ENCODE data around the gene CRYBG3.

The CRYBG3 gene

DNA sequence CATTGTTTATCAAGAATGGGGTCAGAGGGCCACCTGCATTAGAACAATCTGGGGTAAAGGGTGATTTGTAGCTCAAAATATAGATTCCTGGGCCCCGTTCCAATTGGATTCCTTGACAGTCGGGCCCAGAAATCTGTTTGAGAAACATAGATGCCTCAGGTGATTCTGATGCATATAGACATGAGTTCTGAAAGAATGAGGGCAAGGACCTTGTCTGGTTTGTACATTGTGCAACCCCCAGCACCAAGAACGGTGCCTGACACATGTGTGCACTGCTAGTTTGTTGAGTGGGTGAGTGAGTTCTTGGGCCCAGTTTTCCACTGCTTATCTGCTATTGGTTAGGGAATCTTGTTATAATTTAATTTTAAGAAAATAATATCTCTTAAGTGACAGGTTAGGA is 16.6 kb downstream of the CRYBG3 start:
- DNase-seq (ENCODE audit: low spot score): no peak

DNA sequence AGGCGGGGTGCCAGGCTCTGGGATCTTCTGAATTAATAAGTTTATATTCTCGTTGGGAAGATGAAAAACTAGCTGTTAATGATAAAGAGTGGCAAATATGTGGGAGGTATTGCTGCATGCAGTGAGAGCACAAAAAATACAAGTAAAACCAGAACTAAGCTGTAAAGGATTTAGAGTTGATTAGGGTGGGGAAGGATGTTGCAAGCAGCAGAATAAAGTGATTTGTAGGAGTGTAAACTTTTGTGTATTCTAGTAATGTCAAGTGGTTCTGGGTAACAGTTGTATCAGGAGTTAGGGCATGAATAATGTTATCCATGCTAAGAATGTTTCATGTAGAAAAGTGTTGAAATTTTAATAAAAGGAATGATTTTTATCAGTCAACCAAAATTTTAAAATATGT is 18.1 kb downstream of the CRYBG3 start:
- no peak for DNase-seq (ENCODE audit: low spot score)

GRCh38 chr3:97841304-97841703 is 19.5 kb downstream of the CRYBG3 start:
- DNase-seq (ENCODE audit: low spot score): no peak

DNA sequence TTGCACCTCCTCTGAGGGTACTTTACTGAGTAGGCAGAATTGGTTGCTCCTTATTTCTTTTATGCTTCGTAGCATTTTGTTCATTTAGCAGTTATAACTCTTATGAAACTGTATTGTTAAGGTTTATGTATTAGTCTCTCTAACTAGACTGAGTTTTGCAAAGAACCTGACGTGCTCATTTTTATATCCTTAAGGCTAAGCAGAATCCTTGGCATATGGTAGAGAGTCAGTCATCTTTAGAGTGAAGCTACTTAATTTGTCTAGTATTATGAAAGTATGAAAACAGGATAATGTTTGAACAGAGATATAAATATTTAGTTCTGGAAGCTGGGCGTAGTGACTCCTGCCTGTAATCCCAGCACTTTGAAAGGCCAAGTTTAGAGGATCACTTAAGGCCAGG is 20.1 kb downstream of the CRYBG3 start:
- DNase-seq (ENCODE audit: low spot score): no peak

DNA sequence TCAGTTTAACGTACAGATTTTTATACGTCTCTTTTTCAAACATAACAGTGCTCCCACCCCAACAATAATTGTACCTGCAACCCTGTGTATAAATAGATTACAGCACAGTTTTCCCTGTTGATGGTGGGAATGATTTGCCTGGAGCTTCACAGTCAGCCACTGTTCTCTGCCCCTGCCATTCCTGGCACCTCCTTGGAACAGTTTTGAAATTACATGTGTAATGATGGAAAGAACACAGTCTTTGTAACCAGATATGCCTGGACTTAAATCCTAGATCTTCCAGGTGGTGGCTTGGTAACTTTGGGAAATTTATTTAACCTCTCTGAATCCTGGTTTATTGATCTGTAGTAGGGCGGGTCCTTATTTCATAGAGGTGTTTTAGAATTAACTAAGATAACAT is 27.0 kb downstream of the CRYBG3 start:
- DNase-seq (ENCODE audit: low spot score): no peak

- no peak for DNase-seq (ENCODE audit: low spot score)
Measured at GRCh38 chr3:97857401-97857800, 35.6 kb downstream of the CRYBG3 start.

DNA sequence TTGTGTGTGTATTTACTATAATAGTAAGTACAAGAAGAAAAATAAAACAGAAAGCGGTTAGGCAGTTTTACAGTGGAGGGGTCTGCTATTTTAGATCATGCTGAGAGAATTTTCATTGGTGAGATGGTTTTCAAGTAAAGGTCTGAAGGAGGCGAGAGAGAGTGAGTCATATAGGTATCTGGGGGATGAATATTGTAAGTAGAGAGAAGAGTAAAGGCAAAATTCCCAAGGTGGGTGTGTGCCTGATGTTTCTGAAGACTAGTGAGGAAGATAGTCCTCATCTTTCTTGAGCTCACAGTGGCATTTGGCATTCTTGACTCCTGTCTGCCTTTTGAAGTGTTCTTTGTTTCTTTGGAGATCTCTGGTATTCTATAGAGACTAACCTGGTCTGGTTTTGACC is 38.6 kb downstream of the CRYBG3 start:
- DNase-seq (ENCODE audit: low spot score): no peak

DNA sequence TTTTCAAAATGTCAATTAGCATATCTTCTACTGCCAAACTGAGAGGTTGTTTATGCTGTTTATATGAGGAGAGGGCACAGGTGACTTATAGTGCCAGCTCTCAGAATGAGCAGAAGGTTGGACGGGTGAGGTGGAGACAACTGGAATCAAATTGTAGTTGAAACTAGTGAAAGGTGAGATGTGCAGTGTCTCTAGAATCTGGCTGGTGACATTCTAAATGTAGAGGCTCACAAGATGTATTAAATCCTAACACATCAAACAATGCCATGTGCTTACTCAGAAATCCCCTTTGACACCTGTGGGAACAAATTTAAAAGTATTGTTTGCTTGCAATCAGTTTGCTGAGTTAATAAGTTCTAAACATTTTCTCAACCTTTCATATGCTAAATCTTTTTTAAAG is 40.8 kb downstream of the CRYBG3 start:
- no peak for DNase-seq (ENCODE audit: low spot score)

GRCh38 chr3:97863031-97863430 is 41.2 kb downstream of the CRYBG3 start:
- DNase-seq (ENCODE audit: low spot score): no peak

DNA sequence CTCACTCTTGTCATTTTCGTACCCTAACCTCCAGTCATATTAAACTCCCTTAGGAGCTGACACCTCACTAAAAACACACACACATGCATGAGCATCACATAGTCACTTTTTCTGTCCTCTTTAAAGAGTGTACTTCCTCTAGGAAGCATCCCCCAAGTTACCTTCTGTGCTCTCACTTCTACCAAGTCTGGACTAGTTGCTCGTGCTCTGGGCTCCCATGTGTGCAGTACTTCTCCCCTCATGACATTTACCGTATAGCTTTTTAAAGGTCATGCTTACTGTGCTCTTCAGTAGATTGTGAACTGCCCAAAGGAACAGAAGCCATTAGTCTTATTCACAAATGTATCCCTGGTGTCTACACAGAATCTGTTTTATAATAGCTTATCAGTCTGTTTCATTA is 42.0 kb downstream of the CRYBG3 start:
- DNase-seq (ENCODE audit: low spot score): no peak

DNA sequence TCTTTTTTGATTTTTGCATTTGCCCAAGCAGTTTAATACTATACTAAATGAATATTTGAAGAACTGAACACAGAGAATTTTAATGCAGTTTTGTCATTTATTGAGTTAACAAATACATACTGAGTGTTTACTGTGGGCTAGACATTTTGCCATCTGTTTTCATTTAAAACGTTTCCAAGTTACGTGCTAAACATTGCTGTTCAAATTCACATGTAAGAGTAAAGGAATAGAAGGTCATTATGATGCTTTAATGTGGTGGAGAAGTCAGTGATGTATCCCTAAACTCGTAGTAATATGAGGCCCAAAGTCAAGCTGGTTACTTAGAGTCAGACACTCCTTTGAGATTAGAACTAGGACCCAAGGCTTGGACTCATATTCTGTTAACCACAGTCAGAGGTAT is 49.4 kb downstream of the CRYBG3 start:
- no peak for DNase-seq (ENCODE audit: low spot score)

GRCh38 chr3:97871801-97872524 is 50.2 kb downstream of the CRYBG3 start:
- DNase-seq (ENCODE audit: low spot score): peak; percentile 69

DNA sequence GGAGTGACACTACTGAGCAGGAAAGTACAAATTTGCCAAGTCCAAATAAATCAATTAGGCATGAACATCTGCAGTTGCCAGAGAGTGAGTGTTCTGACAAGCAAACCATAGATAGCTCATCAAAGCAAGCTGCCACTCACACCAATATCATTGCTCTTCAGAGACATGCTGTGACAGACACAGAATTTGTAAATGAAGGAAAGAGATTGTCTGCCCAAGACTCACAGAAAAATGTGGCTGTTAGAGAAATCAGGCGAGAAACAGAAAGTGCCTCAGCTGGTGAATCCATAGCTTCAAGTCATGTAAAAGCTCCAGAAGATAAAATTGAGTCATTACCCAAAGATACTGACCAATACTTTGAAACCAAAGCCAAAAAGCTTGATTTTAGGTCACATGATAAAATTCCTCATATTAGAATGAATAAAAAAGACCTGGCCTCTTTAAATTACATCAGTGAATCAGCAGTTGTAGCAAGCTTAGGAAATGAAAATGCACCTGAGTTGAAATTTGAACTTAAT is 50.8 kb downstream of the CRYBG3 start:
- no peak for DNase-seq (ENCODE audit: low spot score)

DNA sequence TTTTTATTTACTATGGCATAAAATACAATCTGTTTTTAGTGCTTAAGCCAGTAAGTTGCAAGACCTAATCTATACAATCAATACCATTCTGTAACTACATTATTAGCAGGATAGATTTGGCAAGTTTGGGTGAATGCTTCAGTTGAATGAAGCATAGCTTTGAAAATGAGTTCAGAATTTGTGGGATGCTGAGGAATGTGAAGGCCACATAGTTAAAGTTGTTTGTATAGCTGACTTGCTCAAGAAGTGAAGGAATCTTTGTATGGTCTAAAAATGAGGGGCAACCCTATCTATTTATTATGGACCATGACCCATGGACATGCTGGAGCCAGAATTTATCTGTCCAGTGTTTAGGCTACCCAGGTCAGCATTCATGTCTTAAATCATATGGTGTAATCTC is 58.5 kb downstream of the CRYBG3 start:
- no peak for DNase-seq (ENCODE audit: low spot score)

- DNase-seq (ENCODE audit: low spot score): peak; percentile 63
Measured at GRCh38 chr3:97882975-97883598, 61.3 kb downstream of the CRYBG3 start.

- no peak for DNase-seq (ENCODE audit: low spot score)
Measured at GRCh38 chr3:97883736-97884135, 61.9 kb downstream of the CRYBG3 start.

GRCh38 chr3:97884586-97885123 is 62.8 kb downstream of the CRYBG3 start:
- no peak for DNase-seq (ENCODE audit: low spot score)

DNA sequence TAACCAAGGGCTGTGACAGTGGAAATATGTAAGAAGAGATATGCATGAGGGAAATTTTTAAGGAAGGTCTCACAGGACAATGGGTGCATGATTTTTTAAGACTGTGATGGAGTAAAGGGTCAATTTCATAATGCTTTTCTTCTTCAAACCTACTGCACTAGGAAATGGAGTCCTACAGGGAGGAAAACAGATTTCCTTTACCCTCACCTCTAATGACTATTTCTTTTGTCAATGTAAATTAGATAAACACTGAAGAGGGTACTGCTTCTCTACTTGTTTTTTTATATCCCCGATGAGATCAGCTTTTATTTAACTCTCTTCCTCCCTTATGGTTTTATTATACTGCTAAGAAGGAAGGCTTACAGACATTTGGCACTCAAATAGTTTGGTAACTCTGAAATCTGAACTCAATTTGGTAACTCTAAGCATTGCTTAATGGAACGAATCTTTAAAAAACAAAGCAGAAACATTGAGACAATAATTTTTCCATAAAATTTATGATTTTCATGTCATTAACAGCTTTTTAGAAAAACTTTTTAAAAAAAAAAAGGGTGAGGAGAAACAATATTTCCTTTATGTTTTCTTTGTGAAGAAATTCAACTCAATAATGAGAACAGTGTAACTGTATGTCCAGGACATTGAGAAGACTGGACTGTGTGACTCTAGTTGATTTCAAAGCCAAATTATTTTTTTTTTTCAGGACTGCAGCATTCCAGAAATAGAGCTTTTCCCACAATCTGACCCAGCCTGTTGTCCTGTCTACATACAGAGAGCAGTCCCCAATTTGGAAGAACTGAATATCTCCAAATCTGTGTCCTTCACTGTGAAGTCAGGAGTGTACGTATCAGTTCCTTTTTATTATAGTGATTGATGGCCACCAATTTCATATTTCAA is 64.4 kb downstream of the CRYBG3 start:
- DNase-seq (ENCODE audit: low spot score): no peak

GRCh38 chr3:97889814-97890213 is 68.0 kb downstream of the CRYBG3 start:
- DNase-seq (ENCODE audit: low spot score): no peak

GRCh38 chr3:97892852-97893251 is 71.0 kb downstream of the CRYBG3 start:
- DNase-seq (ENCODE audit: low spot score): no peak

DNA sequence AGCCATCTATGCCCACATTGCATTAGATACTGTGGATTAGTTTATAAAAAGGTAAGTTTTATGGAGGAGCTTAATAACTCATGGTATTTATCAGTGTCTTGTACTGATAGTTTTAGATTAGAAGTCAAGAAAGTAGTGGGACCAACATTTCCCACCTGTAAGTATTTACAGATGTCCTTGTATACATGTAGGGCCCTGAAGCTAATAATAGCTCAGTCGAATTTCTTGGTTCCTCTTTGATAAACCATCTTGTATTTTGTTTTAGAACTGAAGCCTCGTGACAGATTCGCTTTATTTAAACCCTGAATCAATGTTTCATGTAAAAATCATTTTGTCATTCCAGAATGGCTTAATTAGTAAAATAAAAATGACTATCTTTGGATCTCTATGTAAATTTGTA is 73.4 kb downstream of the CRYBG3 start:
- no peak for DNase-seq (ENCODE audit: low spot score)

DNA sequence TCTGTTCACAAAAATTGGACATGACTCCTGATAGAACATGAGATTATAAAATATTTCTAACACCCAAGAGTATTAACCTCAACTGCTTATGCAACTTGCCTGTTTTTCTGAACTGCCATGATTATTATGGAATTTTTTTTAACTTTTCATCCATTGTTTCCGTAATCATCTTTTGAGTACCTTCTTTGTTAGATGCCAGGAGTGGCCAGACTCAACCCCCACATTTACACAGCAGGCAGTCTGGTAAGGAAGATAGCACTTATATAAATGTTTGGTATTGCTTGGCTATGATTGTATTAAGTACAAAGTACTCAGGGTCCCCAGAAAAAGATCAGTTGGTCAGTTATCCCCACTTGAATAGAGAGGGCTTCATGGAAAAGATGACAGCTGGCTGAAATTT is 74.3 kb downstream of the CRYBG3 start:
- DNase-seq (ENCODE audit: low spot score): no peak

DNA sequence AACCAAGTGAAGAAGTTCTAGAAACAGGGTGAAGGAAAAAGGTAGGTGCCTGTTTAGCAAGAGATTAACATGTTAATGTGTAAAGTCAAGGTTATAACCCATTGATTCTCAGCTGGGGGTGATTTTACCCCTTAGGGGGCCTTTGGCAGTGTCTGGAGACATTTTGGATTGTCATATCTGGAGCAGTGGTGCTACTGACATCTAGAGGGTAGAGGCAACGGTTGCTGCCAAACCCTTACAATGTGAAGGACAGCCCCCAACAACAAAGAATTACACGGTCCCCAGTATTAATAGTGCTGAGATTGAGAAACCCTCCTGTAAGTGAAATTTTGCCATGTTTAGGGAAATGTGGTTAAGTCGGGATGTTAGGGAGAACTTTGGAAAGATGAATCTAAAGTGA is 74.7 kb downstream of the CRYBG3 start:
- DNase-seq (ENCODE audit: low spot score): no peak

All from CD4-positive, alpha-beta T cell treated with Interleukin-2 at 100 ng/mL for 4 hours (primary cell).